ENCODE data around the gene IMMP2L.

The IMMP2L gene

DNA sequence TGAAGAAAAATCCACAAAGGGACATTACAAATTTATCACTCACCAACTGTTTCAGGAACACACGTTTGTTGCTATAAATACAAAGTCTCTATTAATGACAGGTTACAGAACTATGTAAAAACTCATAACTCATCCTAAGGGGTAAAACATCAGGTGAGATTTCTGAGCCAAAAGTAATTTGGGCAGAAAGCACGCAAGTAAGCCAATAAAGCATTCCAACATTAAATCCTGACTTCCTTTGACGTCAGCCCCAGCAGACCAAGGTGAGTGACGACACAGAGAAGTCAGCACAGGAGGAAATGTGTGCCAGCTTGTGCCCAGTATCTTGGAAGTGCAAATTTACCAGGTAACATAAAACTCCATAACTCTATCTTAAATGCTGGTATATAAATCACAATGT lies 45.7 kb downstream of the IMMP2L start:
- TF ChIP-seq, protein P1, sequence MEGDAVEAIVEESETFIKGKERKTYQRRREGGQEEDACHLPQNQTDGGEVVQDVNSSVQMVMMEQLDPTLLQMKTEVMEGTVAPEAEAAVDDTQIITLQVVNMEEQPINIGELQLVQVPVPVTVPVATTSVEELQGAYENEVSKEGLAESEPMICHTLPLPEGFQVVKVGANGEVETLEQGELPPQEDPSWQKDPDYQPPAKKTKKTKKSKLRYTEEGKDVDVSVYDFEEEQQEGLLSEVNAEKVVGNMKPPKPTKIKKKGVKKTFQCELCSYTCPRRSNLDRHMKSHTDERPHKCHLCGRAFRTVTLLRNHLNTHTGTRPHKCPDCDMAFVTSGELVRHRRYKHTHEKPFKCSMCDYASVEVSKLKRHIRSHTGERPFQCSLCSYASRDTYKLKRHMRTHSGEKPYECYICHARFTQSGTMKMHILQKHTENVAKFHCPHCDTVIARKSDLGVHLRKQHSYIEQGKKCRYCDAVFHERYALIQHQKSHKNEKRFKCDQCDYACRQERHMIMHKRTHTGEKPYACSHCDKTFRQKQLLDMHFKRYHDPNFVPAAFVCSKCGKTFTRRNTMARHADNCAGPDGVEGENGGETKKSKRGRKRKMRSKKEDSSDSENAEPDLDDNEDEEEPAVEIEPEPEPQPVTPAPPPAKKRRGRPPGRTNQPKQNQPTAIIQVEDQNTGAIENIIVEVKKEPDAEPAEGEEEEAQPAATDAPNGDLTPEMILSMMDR (conservative IDR thresholded peaks at IDR 0.05; ENCODE audit: low read length): no peak
- no peak for TF ChIP-seq EZH2phosphoT487 (IDR thresholded peaks at IDR 0.05; ENCODE audit: borderline replicate concordance)
- Histone ChIP-seq H4K20me1 (ENCODE audit: insufficient read depth, low read length, poor library complexity, severe bottlenecking) (no peaks in the 10 kb centered on the region), H3K4me3 (ENCODE audit: low read length, poor library complexity, severe bottlenecking) (no peak overlapping the region), H2AFZ (ENCODE audit: low read length) (no peak overlapping the region), H3K4me2 (ENCODE audit: low read depth, low read length, poor library complexity, severe bottlenecking) (no peak overlapping the region), H3K36me3 (ENCODE audit: insufficient read depth, low read length) (no peaks in the 10 kb centered on the region), H3K9ac (ENCODE audit: low read depth, low read length, poor library complexity, severe bottlenecking) (no peak overlapping the region), H3K9me3 (ENCODE audit: insufficient read depth, low read depth, low read length) (no peaks in the 10 kb centered on the region), H3F3A (ENCODE audit: low read depth) (no peaks in the 10 kb centered on the region), H3K9me2 (replicated peaks; ENCODE audit: low read depth, low read length) (no peaks in the 10 kb centered on the region), H3K27me3 (ENCODE audit: insufficient read depth, low read length, poor library complexity, severe bottlenecking) (no peaks in the 10 kb centered on the region), H3K4me1 (ENCODE audit: insufficient read depth, low read length, poor library complexity, severe bottlenecking) (no peaks in the 10 kb centered on the region), H3K79me2 (ENCODE audit: insufficient read depth, low read length) (no peaks in the 10 kb centered on the region)

DNA sequence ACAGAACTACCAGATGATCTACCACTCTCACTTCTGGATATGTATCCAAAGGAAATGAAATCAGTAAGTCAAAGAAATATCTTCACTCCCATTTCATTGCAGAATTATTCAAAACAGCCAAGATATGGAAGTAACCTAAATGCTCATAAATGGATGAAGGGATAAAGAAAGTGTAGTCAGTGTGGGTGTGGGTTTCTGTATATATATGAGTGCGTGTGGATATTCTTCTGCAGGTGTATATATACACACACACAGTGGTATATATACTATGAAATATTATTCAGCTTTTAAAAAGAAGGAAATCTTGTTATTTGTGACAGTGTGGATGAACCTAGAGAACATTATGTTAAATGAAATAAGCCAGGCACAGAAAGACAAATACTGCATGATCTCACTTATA lies 48.7 kb downstream of the IMMP2L start:
- Histone ChIP-seq H3K79me2 (ENCODE audit: insufficient read depth, low read length) (no peaks in the 10 kb centered on the region), H3K9ac (ENCODE audit: low read depth, low read length, poor library complexity, severe bottlenecking) (no peak overlapping the region), H3F3A (ENCODE audit: low read depth) (no peaks in the 10 kb centered on the region), H3K9me2 (replicated peaks; ENCODE audit: low read depth, low read length) (no peaks in the 10 kb centered on the region), H3K27me3 (ENCODE audit: insufficient read depth, low read length, poor library complexity, severe bottlenecking) (no peaks in the 10 kb centered on the region), H2AFZ (ENCODE audit: low read length) (no peak overlapping the region), H3K4me1 (ENCODE audit: insufficient read depth, low read length, poor library complexity, severe bottlenecking) (peaks cover 4% of the 10 kb centered on the region), H3K4me2 (ENCODE audit: low read depth, low read length, poor library complexity, severe bottlenecking) (no peak overlapping the region), H3K9me3 (ENCODE audit: insufficient read depth, low read depth, low read length) (no peaks in the 10 kb centered on the region), H3K4me3 (ENCODE audit: low read length, poor library complexity, severe bottlenecking) (no peak overlapping the region), H4K20me1 (ENCODE audit: insufficient read depth, low read length, poor library complexity, severe bottlenecking) (no peaks in the 10 kb centered on the region), H3K36me3 (ENCODE audit: insufficient read depth, low read length) (no peaks in the 10 kb centered on the region)
- TF ChIP-seq, protein P1 (conservative IDR thresholded peaks at IDR 0.05; ENCODE audit: low read length): no peak
- TF ChIP-seq EZH2phosphoT487 (IDR thresholded peaks at IDR 0.05; ENCODE audit: borderline replicate concordance): no peak

DNA sequence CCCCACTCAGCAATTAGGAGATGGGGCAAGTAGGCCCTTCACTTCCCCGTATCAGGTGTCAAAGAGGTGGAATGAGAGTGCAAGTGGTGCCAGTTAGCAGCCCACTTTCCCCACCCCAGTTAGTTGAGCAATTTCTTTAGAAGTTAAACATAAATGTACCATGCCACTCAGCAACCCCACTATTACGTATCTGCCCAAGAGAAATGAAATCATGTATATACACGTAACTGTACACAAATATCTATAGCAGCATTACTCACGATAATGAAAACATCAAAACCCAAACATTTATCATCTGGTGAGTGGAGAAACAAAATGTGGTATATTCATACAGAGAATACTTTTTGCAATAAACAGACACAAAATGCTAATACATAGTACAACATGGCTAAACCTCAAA lies 50.4 kb downstream of the IMMP2L start:
- Histone ChIP-seq H2AFZ (ENCODE audit: low read length) (no peak overlapping the region), H3K4me2 (ENCODE audit: low read depth, low read length, poor library complexity, severe bottlenecking) (no peak overlapping the region), H3K9me2 (replicated peaks; ENCODE audit: low read depth, low read length) (no peaks in the 10 kb centered on the region), H3K9ac (ENCODE audit: low read depth, low read length, poor library complexity, severe bottlenecking) (no peak overlapping the region), H3K4me3 (ENCODE audit: low read length, poor library complexity, severe bottlenecking) (no peak overlapping the region), H3K9me3 (ENCODE audit: insufficient read depth, low read depth, low read length) (no peaks in the 10 kb centered on the region), H4K20me1 (ENCODE audit: insufficient read depth, low read length, poor library complexity, severe bottlenecking) (no peaks in the 10 kb centered on the region), H3K79me2 (ENCODE audit: insufficient read depth, low read length) (no peaks in the 10 kb centered on the region), H3K27me3 (ENCODE audit: insufficient read depth, low read length, poor library complexity, severe bottlenecking) (no peaks in the 10 kb centered on the region), H3F3A (ENCODE audit: low read depth) (no peaks in the 10 kb centered on the region), H3K4me1 (ENCODE audit: insufficient read depth, low read length, poor library complexity, severe bottlenecking) (peaks cover 4% of the 10 kb centered on the region), H3K36me3 (ENCODE audit: insufficient read depth, low read length) (no peaks in the 10 kb centered on the region)
- no peak for TF ChIP-seq EZH2phosphoT487 (IDR thresholded peaks at IDR 0.05; ENCODE audit: borderline replicate concordance)
- TF ChIP-seq, protein P1 (conservative IDR thresholded peaks at IDR 0.05; ENCODE audit: low read length): no peak

Data from Loucy (cell line).